ENCODE data around the gene DIPK1A. TPM values are rescaled to one million over a fixed set of nuclear protein-coding genes. Genes with fewer than 3 reads are reported as not detected.

The DIPK1A gene
- total RNA-seq, 1 donor from 2014 or later = 4.6 TPM

DNA sequence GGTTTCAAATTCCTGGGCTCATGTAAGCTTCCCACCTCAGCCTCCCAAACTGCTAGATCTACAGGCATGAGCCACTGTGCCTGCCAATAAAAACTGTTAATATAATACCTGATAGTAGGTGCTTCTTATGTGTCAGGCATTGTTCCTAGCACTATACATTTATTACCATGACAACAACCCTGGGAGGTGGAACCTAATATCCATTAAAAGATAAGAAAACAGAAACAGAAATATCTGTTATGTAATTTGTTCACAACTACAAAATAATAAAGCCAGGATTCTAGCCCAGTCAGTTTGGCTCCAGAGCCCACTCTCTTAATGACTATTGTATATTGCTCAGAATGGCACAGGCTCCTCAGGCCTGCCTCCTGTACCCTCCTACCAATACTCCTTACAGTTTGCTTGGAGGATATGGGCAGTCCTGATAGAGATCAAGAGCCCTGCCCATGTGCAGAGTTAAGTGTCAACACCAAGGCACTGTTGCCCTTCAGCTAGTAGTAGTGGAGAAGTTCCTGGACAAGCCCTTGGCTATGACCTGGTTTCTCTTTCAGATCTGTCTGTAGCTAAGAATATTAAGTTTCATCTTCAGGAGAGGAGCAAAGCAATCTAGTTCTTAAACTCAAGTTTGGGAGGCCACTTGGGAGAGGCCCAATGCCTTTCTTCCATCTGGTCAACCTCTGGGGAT, 107.0 kb downstream of the DIPK1A start:
- Histone ChIP-seq H3K4me3 (no peak overlapping the region), H3K36me3 (no peaks in the 10 kb centered on the region), H3K4me1 (peaks cover 8% of the 10 kb centered on the region), H3K27ac (no peak overlapping the region), H3K27me3 (no peaks in the 10 kb centered on the region), H3K9me3 (no peaks in the 10 kb centered on the region)
- DNase-seq = no peak
- peak; percentile 38 for ATAC-seq
- intact Hi-C loops (cut with DNase I) = loop anchor here (10.0 kb wide), 1 partner anchor 141 kb away; no protein-coding TSS in a partner anchor
- TF ChIP-seq, protein P1, sequence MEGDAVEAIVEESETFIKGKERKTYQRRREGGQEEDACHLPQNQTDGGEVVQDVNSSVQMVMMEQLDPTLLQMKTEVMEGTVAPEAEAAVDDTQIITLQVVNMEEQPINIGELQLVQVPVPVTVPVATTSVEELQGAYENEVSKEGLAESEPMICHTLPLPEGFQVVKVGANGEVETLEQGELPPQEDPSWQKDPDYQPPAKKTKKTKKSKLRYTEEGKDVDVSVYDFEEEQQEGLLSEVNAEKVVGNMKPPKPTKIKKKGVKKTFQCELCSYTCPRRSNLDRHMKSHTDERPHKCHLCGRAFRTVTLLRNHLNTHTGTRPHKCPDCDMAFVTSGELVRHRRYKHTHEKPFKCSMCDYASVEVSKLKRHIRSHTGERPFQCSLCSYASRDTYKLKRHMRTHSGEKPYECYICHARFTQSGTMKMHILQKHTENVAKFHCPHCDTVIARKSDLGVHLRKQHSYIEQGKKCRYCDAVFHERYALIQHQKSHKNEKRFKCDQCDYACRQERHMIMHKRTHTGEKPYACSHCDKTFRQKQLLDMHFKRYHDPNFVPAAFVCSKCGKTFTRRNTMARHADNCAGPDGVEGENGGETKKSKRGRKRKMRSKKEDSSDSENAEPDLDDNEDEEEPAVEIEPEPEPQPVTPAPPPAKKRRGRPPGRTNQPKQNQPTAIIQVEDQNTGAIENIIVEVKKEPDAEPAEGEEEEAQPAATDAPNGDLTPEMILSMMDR (IDR thresholded peaks at IDR 0.05) = no peak

- Histone ChIP-seq H3K9me3 (no peaks in the 10 kb centered on the region), H3K36me3 (no peaks in the 10 kb centered on the region), H3K4me3 (no peak overlapping the region), H3K27me3 (no peaks in the 10 kb centered on the region), H3K4me1 (peaks cover 8% of the 10 kb centered on the region), H3K27ac (no peak overlapping the region)
- intact Hi-C loops (cut with DNase I) = loop anchor here (10.0 kb wide), 1 partner anchor 142 kb away; no protein-coding TSS in a partner anchor
- ATAC-seq = peak; percentile 86
- TF ChIP-seq, protein P1 (IDR thresholded peaks at IDR 0.05) = no peak
- DNase-seq = no peak
Measured at GRCh38 chr1:92853299-92853698, 108.0 kb downstream of the DIPK1A start.

DNA sequence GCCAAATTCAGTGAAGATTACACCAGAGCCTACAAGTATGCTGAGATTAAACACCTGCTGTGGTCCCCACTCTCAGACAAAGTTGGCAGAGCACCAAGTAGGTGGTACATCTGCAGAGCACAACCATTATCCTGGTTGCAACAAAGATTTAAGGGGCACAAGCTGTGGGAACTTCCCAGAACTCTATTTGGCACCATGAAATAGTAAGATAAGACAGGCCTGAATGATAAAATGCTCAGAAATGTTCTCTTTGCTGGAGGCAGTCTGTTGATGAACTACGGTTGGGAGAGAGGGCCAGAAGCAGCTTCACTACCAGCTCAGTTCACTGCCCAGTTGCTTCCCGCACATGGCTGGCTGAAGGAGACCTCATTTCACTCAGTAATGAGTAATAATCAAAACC, 109.5 kb downstream of the DIPK1A start:
- intact Hi-C loops (cut with DNase I) = loop anchor here (10.0 kb wide), 1 partner anchor 143 kb away; no protein-coding TSS in a partner anchor
- no peaks in the 10 kb centered on the region for H3K36me3 ChIP-seq
- no peak overlapping the region for H3K27ac ChIP-seq
- TF ChIP-seq, protein P1 (IDR thresholded peaks at IDR 0.05) = no peak
- peaks cover 8% of the 10 kb centered on the region for H3K4me1 ChIP-seq
- ATAC-seq = no peak
- no peak for DNase-seq
- no peaks in the 10 kb centered on the region for H3K9me3 ChIP-seq
- no peaks in the 10 kb centered on the region for H3K27me3 ChIP-seq
- no peak overlapping the region for H3K4me3 ChIP-seq

- no peak overlapping the region for H3K27ac ChIP-seq
- TF ChIP-seq, protein P1 (IDR thresholded peaks at IDR 0.05) = no peak
- intact Hi-C loops (cut with DNase I) = loop anchor here (10.0 kb wide), 1 partner anchor 145 kb away; no protein-coding TSS in a partner anchor
Measured at GRCh38 chr1:92850019-92850418, 111.2 kb downstream of the DIPK1A start.

DNA sequence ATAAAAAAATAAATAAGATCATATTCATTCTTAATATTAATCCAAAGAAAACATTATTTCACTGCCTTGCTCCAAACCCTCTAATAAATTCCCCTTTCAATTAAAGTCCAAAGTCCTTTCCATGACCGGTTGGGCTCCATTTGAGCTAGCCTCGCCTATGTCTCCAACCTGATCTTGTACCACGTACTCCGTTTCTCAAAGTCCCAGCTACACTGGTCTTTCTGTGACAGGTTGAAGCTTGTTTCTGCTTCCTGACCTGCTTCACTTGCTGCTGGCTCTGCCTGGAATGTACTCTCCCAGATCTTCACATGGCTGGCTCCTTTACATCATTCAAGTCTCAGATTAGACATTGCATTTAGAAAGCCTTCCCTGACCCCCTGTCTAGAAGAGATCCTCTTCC, 113.1 kb downstream of the DIPK1A start:
- intact Hi-C loops (cut with DNase I) = no loop called here
- H3K27ac ChIP-seq = no peak overlapping the region
- H3K4me3 ChIP-seq = no peak overlapping the region
- H3K27me3 ChIP-seq = no peaks in the 10 kb centered on the region
- H3K4me1 ChIP-seq = peaks cover 8% of the 10 kb centered on the region
- no peak for ATAC-seq
- peaks cover 12% of the 10 kb centered on the region for H3K36me3 ChIP-seq
- H3K9me3 ChIP-seq = no peaks in the 10 kb centered on the region
- TF ChIP-seq, protein P1 (IDR thresholded peaks at IDR 0.05) = no peak
- no peak for DNase-seq

More at GRCh38 chr1:92850019-92850418, 111.2 kb downstream of the DIPK1A start:
- no peak for ATAC-seq
- DNase-seq = no peak
- Histone ChIP-seq H3K27me3 (no peaks in the 10 kb centered on the region), H3K4me1 (peaks cover 8% of the 10 kb centered on the region), H3K9me3 (no peaks in the 10 kb centered on the region), H3K36me3 (no peaks in the 10 kb centered on the region), H3K4me3 (no peak overlapping the region)
